Stimulated activated CD8-positive, alpha-beta memory T cell treated with anti-CD3 and anti-CD28 coated beads, Interleukin-7, amount 100 ng/mL, for 4 hours (primary cell): ENCODE data around the gene DNAH17.

Experiments used
- DNase-seq, 2 donors: peaks; one replicate each; pipeline ENCODE4 v3.0.0-alpha.2; 2020; ENCODE audit warnings: low read depth in 2 of 2

The DNAH17 gene

DNA sequence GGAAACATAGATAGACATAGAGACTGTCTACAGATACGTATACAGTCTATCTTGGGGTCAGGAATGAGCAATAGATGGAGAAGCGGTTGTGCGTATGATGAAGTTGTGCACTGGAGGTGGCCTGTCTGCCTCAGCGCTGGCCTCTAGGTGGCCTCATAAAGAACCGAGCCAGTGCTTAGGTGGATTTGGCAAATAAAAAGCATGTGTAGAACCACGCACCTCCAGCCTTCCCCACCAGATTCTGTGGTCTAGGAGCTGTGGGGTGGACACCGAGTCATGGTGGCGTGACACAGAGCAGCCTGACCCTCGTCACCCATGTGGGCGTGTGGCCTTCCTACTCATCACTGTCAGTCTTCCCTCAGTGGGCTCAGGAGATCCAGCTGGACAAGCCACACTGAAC lies 164.8 kb downstream of the DNAH17 start:
- no peak for DNase-seq

- DNase-seq = no peak
These were observed 165.8 kb downstream of the DNAH17 start for GRCh38 chr17:78411241-78411857.

DNA sequence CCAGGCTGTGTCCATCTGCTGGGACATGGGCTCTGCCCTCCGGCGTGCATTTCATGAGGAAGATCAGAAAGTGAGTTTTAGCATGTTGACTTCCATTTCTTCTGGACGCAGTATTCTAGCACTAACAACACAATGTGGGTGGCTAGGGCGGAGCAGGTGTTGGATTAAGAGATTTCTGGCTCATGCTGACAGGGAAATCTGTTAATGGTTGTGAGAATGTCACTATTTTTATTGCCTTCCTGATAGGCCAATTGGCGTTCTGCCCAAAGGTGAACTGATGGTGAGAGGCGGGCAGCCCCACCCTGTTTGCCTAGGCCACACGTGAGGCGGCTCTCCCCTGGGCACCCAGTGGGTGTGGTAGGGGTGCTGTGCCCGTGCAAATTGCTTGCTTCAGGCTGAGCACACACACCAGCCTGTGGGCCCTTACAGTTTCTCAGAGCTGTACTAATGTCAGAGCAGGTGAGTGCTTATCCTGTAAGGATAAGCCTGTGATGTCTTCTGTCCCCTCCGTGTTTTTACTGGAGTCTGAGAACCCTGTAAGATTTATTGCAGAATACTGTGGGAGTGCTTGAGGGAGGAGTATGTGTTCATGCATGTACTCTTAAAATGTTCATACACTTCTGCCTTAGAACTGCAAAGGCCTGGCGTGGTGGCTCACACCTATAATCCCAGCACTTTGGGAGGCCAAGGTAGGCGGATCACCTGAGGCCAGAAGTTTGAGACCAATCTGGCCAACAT lies 167.8 kb downstream of the DNAH17 start:
- DNase-seq = no peak

DNA sequence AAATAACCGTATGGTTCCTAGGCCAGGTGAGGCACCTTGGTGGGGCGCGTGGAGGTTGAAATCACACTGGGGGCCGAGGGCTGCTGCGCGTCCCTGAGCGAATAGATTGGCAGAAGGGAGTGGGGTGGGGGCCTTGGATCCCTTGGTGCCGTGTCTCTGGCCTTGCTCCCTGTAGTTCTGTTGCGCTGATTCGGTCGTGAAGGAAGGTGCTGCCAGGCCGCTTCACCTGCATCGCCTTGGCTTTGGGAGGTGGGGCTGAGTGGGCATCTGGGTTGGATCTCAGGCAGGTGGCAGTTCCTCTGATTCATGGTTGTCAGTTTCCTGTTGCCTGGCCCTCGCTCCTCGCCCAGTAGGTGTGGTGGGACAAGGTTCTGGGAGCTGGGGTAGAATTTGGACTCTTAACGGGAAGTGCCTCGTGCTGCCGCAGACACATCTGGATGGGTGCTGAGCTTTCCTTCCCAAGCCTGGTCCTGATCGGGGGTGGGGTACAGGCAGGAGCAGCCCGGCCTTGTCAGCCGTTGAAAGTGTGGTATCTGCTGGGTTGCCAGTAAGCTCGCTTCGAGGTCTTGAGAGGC lies 168.6 kb downstream of the DNAH17 start:
- no peak for DNase-seq

GRCh38 chr17:78407387-78408000 lies 169.7 kb downstream of the DNAH17 start:
- DNase-seq = no peak

DNA sequence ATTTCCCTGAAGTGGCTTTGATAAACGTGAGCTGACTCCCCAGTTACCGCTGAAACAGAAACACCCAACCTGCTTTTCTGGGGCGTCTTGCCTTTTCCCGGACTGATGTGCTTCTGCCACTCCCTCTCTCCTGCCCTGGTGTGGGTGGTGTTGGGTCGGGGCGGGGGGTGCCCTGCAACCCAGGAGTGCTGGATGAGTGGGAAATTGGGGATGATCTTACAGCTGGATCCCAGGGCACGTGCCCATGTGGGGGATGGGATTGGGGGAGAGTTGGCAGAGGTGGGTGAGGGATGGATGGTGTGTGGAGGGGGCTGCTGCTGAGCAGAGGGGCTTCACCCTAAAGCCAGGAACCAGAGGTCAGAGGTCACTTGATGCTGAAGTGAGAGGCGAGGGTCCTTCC lies 170.3 kb downstream of the DNAH17 start:
- DNase-seq = no peak

DNA sequence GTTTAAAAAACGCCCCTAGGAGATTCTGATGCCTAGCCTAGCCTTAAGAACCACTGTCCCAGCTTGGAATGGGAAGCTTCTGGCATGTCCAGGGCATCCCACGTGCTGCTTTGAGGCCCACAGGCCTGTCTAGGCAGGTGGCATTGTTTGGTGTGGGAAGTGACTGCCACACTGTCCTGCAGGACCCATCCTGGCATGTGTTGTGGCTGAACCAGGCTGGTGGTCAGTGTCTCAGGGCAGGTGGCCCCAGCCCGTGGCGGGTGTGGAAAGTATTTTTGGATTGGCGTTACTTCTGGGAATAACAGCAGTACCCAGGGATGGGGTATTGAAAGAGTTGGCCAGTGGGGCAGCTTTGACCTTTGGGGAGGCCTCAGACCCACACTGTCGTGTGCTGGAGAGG lies 170.8 kb downstream of the DNAH17 start:
- DNase-seq = no peak

GRCh38 chr17:78403822-78404221 lies 173.4 kb downstream of the DNAH17 start:
- DNase-seq = no peak

DNA sequence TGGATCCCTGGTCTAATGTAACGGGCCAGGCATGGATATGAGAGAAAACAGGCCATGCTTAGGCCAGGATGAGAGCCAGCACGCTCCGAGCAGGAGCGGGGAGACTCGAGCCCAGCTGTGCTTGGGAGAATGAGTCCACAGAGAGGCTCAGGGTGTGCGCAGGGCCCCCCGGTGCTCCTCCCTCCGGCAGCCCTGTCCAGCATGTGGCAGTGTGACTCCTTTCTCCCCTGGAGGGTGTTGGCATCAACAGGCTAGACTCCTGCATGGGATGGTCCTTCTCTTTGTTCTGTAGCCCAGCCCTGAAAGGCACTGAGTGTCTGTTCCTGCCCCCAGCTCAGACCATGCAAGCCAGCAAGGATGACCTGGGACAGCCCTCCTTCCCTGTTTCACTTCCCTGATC lies 175.3 kb downstream of the DNAH17 start:
- no peak for DNase-seq

DNA sequence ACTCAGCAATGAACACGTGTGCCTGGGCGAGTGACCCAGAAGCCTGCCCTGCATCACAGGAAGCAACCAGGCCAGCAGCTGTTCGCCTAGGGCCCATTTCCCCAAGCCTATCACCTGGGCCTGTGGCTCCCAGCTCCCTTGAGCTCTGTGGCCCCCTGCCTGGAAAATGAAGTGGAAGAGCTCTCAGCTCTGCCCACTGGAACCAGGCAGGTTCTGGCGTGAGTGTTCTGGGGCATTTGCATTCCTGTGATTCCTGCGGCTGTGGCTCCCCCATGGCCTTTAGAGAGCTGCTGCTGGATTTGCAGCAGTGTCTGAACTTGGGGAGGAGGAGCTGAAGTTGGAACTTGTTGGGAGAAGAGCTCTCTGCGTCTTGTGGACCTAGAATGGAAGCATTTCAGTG lies 175.9 kb downstream of the DNAH17 start:
- DNase-seq = no peak

DNA sequence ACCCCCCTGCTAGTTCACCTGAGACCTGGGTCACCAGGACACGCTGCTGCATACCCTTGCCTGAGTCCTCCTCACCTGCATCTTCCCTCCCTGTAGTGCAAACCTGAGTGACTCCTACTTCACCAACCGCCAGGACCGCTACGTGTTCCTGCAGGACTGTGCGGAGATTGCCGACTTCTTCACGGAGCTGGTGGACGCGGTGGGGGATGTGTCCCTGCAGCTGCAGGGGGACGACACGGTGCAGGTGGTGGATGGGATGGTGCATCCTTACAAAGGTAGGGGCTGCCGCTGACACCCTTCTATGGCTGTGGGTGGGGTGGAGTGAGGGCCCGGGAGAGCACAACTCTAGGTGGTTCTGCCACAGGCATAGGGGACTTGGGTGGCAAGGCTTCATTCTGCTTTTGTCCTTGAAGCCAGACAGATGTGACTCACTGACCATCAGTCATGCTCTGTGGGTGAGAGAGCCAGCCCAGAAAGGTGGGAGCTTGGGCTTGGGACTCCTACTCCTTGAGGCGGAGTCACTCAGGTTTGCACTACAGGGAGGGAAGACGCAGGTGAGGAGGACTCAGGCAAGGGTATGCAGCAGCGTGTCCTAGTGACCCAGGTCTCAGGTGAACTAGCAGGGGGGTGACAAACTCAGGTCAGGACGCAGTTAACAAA lies 176.5 kb downstream of the DNAH17 start:
- no peak for DNase-seq

DNA sequence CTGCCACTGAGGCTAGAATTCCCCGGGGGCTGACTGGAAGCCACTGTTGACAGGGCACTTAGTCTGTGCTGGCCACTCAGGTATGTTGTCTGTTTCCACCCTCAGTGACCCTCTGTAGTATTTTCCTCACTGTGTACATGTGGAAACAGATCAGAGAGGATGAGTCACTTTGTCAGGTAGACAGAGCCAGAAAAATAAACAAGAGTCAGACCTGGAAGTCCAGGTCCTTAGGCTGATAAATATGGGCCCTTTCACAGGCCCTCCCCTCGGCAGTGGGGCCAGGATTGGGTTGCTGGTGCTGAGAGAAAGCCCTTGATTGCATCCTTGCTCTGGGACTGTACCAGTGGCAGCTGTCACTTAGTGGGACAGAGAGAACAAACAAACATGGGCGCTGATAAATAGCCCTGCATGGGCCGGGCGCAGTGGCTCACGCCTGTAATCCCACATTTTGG lies 177.5 kb downstream of the DNAH17 start:
- DNase-seq = no peak

- DNase-seq = no peak
These were observed 178.0 kb downstream of the DNAH17 start for GRCh38 chr17:78399028-78399692.

DNA sequence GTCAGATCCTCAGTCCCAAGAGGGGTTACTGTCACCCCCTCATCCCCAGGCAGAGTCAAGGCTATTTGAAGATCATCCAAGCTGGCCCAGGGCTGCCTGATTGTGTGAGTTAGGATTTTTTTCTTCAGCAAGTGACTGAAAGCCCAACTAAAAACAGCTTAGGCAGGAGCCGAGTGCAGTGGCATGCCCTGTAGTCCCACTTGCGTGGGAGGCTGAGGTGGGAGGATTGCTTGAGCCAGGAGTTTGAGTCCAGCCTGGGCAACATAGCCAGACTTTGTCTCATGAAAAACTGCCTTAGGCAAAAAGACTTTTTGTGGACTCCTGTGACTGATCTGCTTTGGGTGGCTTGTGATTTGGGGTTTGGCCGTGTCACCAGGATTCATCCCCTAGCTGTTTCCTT lies 178.8 kb downstream of the DNAH17 start:
- no peak for DNase-seq

GRCh38 chr17:78397681-78398101 lies 179.5 kb downstream of the DNAH17 start:
- DNase-seq = no peak

DNA sequence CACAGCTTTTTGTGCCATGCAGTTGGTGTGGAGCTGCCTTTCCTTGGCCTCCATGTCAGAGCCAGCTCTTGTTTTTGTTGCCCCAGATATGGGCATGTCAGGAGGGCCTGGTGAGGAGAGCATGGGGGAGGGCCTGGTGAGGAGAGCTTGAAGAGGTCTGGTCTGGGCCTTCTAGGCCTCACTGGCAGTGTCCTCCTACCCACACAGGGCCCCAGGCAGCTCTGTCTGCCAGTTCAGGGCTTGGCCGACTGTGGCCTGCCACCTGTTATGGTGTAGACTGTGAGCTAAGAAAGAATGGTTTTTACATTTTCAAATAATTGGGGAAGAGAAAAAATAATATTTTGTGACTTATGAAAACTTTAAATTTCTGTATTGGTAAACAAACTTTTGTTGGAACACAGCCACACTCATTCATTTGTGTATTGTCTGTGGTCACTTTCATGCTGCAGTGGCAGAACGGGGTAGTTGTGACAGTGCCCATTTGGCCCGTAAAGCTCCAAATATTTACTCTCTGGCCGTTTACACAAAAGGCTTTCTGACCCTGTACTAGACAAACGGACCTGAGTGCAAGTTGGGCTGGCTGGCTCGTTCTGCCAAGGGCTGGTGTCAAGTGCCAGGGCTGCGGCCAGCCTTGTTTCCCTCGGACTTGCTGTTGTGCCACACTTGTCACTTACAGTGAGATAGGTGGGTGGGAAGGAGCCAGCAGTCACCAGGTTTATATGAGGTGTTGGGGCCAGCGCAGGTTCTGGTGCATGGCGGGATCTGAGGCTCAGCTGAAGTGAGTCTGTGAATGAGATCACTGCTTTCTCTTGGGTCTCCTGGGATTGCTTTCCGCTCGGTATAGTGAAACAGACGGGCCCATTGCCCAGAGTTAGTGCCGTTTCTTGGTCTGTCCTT lies 180.5 kb downstream of the DNAH17 start:
- no peak for DNase-seq

GRCh38 chr17:78395155-78395554 lies 182.0 kb downstream of the DNAH17 start:
- DNase-seq = no peak

- DNase-seq = no peak
These were observed 183.0 kb downstream of the DNAH17 start for GRCh38 chr17:78394209-78394608.

DNA sequence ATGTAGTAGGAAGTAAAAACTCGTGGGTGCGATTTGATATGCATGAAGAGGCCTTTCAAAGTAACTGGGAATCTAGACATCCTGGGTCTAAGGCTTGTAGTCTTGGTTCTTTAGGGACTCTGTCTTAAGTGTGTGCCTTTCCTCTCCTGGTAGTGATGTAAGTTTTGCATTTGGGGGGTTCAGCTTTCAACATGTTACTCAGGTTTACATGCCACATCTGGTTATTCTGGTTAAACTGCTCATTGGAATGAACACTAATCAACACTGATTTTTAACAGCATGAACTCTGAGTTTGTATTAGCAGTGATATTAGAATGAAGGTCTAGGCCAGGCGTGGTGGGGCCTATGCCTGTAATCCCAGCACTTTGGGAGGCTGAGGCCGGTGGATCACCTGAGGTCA lies 183.6 kb downstream of the DNAH17 start:
- DNase-seq = no peak

DNA sequence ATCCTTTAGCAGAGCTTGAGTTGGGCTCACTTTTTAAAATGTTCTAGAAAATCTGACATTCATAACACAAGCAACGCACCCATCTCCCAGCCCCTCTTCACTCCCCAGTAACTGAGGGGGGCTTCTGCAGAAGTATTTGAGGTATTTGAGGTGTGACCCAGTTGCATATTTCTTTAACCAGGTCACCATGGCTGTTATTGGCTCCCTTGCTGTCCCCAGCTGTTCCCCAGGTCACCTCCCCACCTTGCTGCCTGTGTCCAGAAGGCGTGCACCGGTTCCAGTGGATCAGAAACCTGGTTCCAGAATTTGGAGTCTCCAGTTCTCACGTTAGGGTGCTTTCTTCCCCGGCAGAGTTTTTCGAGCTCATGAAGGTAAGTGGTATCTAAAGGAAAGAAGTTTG lies 184.9 kb downstream of the DNAH17 start:
- no peak for DNase-seq

DNA sequence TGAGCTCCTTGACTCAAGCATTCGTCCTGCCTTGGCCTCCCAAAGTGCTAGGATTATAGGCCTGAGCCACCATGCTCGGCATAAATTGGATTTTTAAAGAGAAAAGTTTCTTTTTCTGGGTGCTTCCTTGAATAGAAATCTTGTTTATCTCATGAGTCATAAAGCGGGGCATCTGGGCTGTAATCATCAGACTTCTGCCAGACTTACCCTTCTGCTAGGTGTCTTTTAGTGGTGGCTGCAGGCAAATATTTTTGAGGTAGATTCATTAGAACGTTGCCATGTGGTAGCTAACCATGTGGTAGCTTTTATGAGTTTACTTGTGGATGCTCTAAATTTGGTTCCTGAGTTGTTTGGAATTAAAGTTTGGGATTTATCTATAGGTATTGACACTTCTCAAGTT lies 185.4 kb downstream of the DNAH17 start:
- no peak for DNase-seq
